Endothelial cell (in vitro differentiated cells): ENCODE measurements around the gene TMEM132D. TPM values are rescaled to one million over a fixed set of nuclear protein-coding genes. Genes with fewer than 3 reads are reported as not detected.
"Not testable (repeated sequence)": the region's sequence is repeated elsewhere in the genome, so short reads cannot be mapped to it uniquely, and the experiment has no call there.

ENCODE experiments used
- DNase-seq: peaks from one replicate; pipeline ENCODE4 v3.0.0; 2021; ENCODE audit warnings: low spot score
- H3K27ac Mint-ChIP-seq: one replicate; pipeline ENCODE4 v1.8.0; 2021; ENCODE audit warnings: mixed read lengths, inconsistent platforms; ENCODE audit not compliant: unreplicated experiment
- H3K27me3 Mint-ChIP-seq: one replicate; pipeline ENCODE4 v1.8.0; 2021; ENCODE audit warnings: mild to moderate bottlenecking, moderate library complexity, mixed read lengths, inconsistent platforms; ENCODE audit not compliant: unreplicated experiment
- H3K36me3 Mint-ChIP-seq: one replicate; pipeline ENCODE4 v1.8.0; 2021; ENCODE audit warnings: mild to moderate bottlenecking, low read depth, mixed read lengths, inconsistent platforms; ENCODE audit not compliant: unreplicated experiment
- H3K4me1 Mint-ChIP-seq: one replicate; pipeline ENCODE4 v1.8.0; 2021; ENCODE audit warnings: mild to moderate bottlenecking, mixed read lengths, inconsistent platforms; ENCODE audit not compliant: unreplicated experiment
- H3K4me3 Mint-ChIP-seq: one replicate; pipeline ENCODE4 v1.8.0; 2021; ENCODE audit warnings: mild to moderate bottlenecking, mixed read lengths, inconsistent platforms; ENCODE audit not compliant: unreplicated experiment
- H3K9me3 Mint-ChIP-seq: one replicate; pipeline ENCODE4 v1.8.0; 2021; ENCODE audit warnings: mixed read lengths, inconsistent platforms; ENCODE audit not compliant: unreplicated experiment
- total RNA-seq: library from RNA; stranded (reverse); fragmentation: NEBNext Ultra II Directional; extraction: Animal tissue kit (Norgen Biotek cat#: 25700); gene quantifications from one replicate; pipeline ENCODE4 v1.2.1, GENCODE V29; 2021; ENCODE audit not compliant: unreplicated experiment
- TF ChIP-seq, protein P1 (sequence below): fragments of 200-600 bp; sonication (generic); IDR thresholded peaks from one replicate; pipeline ENCODE4 v1.5.0; 2021; ENCODE audit warnings: antibody characterized with exemption; ENCODE audit not compliant: unreplicated experiment

The TMEM132D gene
- total RNA-seq, 1 donor from 2014 or later = not detected

DNA sequence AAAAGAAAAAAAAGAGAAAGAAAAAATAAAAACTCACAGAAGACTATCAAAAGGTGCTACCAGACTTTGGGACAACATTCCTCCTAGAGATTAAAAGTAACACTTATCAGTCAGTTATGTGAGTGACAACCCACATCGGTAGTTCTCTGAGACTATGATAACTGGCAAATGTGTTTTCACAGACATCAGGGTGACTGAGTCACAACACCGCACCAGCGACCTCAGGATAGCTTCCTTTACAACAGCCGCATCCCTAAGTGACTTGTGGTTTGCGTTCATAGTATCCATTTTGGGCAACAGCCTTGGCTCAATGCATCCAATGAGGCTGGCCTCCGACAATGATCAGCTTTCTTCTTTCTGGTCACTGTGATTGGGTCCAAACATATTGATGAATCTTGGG is 359.1 kb downstream of the TMEM132D start:
- H3K27ac Mint-ChIP-seq = no peak overlapping the region
- peaks cover 37% of the 10 kb centered on the region for H3K9me3 Mint-ChIP-seq
- H3K36me3 Mint-ChIP-seq = peaks cover 12% of the 10 kb centered on the region
- H3K4me3 Mint-ChIP-seq = no peak overlapping the region
- H3K4me1 Mint-ChIP-seq = no peaks in the 10 kb centered on the region
- peaks cover 5% of the 10 kb centered on the region for H3K27me3 Mint-ChIP-seq
- TF ChIP-seq, protein P1, sequence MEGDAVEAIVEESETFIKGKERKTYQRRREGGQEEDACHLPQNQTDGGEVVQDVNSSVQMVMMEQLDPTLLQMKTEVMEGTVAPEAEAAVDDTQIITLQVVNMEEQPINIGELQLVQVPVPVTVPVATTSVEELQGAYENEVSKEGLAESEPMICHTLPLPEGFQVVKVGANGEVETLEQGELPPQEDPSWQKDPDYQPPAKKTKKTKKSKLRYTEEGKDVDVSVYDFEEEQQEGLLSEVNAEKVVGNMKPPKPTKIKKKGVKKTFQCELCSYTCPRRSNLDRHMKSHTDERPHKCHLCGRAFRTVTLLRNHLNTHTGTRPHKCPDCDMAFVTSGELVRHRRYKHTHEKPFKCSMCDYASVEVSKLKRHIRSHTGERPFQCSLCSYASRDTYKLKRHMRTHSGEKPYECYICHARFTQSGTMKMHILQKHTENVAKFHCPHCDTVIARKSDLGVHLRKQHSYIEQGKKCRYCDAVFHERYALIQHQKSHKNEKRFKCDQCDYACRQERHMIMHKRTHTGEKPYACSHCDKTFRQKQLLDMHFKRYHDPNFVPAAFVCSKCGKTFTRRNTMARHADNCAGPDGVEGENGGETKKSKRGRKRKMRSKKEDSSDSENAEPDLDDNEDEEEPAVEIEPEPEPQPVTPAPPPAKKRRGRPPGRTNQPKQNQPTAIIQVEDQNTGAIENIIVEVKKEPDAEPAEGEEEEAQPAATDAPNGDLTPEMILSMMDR = no peak
- no peak for DNase-seq

DNA sequence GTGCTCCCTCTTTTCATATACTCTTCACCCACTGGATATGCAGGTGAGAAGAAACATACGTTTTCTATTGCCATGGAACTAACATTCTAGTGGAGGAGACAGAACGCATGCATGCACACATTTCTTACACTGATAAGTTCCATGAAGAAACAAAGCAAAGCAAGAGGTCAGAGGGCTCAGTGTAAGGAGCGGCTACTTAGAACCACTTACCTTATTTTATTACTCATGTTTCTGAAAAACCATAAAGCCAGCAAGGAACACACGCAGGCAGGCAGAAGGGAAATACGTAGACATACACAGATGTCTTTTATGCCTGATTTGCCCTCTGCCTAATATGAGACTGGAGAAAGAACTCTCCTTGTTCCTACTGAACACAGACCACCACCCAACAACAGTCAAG is 362.9 kb downstream of the TMEM132D start:
- Mint-ChIP-seq H3K4me3 (no peak overlapping the region), H3K27me3 (peaks cover 10% of the 10 kb centered on the region), H3K27ac (no peak overlapping the region), H3K9me3 (peaks cover 32% of the 10 kb centered on the region), H3K4me1 (no peaks in the 10 kb centered on the region), H3K36me3 (peaks cover 11% of the 10 kb centered on the region)
- no peak for DNase-seq
- TF ChIP-seq, protein P1 = no peak

DNA sequence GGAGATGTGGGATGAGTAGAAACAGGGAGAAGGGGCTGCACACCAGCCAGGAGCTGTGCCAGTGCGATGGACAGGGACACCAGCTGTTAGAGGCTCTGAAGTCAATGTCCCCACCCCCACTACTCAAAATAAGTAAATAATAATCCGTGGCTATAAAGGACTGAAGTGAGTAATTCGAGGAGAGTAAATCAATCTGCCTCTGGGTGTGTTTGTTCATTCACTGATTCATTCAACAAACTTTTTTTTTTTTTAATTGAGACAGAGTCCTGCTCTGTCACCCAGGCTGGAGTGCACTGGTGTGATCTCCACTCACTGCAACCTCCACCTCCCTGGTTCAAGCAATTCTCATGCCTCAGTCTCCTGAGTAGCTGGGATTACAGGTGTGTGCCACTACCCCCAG is 363.6 kb downstream of the TMEM132D start:
- peaks cover 37% of the 10 kb centered on the region for H3K9me3 Mint-ChIP-seq
- DNase-seq = no peak
- H3K36me3 Mint-ChIP-seq = peaks cover 11% of the 10 kb centered on the region
- no peak overlapping the region for H3K4me3 Mint-ChIP-seq
- H3K27ac Mint-ChIP-seq = no peak overlapping the region
- peaks cover 10% of the 10 kb centered on the region for H3K27me3 Mint-ChIP-seq
- no peaks in the 10 kb centered on the region for H3K4me1 Mint-ChIP-seq
- TF ChIP-seq, protein P1 = no peak

DNA sequence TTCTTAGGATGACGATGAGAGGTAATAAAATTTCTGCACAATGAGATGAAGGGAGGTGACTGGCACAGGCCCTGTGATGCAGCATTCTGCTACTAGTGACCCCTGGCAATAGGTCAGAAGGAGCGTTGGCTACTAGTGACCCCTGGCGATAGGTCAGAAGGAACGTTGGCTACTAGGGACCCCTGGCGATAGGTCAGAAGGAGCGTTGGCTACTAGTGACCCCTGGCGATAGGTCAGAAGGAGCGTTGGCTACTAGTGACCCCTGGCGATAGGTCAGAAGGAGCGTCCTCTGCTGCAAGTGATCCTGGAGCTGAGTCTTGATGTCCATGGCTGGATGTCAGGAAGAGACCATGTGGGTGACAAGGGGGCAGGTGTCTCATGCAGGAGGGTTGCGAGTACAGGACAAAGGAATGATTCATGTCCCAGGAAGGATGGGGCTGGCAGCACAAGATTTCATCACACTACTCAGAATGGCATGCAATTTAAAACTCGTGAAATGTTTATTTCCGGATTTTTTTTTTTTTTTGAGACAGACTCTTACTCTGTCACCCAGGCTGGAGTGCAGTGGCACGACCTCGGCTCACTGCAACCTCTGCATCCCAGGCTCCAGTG is 365.0 kb downstream of the TMEM132D start:
- Mint-ChIP-seq H3K27ac (peak overlapping the region; percentile 32), H3K9me3 (peaks cover 42% of the 10 kb centered on the region)
- DNase-seq = not testable (repeated sequence)

DNA sequence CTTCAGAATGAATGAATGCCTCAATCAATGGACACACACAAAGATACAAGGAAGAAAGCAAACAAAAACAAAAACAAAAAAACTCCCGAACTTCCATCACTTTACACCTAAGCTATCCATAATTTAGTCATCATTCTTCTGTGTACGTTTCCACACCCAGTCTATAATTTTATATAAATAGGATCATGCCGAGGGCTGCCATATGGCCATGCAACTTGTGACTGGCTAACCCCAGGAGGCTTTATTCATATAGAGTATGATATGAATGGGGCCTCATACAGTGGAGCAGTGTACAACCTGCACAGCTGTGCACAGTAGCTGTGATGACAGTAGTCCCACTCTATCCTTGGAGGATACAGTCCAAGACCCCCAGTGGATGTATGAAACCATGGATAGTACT is 365.7 kb downstream of the TMEM132D start:
- Mint-ChIP-seq H3K4me1 (no peaks in the 10 kb centered on the region), H3K9me3 (peaks cover 42% of the 10 kb centered on the region), H3K27ac (no peak overlapping the region), H3K4me3 (no peak overlapping the region), H3K36me3 (peaks cover 11% of the 10 kb centered on the region), H3K27me3 (peaks cover 6% of the 10 kb centered on the region)
- TF ChIP-seq, protein P1 = no peak
- no peak for DNase-seq

More for the DNA sequence above, 365.0 kb downstream of the TMEM132D start:
- Mint-ChIP-seq H3K36me3 (peaks cover 11% of the 10 kb centered on the region), H3K4me3 (peak overlapping the region; percentile 62)
- not testable (repeated sequence) for H3K27me3 Mint-ChIP-seq, H3K4me1 Mint-ChIP-seq
